Measurements from ENCODE around the gene DSCAML1. TPM values are rescaled to one million over a fixed set of nuclear protein-coding genes. Genes with fewer than 3 reads are reported as not detected.

DSCAML1 gene
- total RNA-seq, 1 donor from 2014 or later = not detected

DNA sequence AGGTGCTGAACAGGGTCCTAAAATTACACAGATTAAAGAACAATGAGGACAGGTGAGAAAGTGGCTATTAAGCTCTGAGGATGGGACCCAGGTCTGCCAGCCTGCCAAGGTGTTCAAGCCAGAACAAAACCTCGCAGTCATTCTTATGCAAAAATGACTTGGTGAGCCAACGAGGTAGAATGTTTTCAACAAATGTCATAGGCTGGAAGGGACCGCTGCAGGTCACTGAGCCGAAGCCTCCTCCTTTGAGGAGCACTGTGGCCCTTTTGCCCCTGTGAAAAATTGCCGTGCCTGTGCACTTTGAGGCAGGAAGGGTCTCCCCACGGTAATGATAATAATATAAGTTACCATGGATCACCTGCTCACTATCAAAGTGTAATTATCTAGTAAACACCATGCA is 216.2 kb downstream of the DSCAML1 start:
- no peak for DNase-seq (ENCODE audit: low spot score in 2 of 2)
- H3K36me3 ChIP-seq = no peaks in the 10 kb centered on the region
- H3K9me3 ChIP-seq = no peaks in the 10 kb centered on the region
- H3K4me1 ChIP-seq = no peaks in the 10 kb centered on the region
- no peak overlapping the region for H3K4me3 ChIP-seq
- H3K27me3 ChIP-seq = no peaks in the 10 kb centered on the region
- H3K27ac ChIP-seq = no peak overlapping the region
- intact Hi-C loops (cut with DNase I) = no loop called here
- TF ChIP-seq CTCF (IDR thresholded peaks at IDR 0.05) = no peak

DNA sequence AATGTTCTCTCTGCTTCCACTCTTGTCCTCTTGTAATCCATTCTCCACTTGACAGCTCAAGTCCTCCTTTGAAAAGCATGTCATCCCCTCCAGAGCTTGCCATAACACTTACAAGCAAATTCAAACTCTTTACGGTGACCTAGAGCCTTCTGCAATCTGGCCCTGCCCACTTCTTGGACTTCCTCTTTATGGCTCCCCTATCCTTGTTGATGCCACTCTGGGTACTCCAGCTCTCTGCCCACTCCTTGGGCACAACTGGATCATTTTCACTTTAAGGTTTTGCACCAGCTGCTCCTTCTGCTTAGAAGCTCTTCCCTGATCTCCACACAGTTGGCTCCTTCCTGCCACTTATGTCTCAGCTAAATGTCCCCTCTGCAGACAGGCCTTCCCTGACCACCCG is 217.9 kb downstream of the DSCAML1 start:
- H3K27ac ChIP-seq = no peak overlapping the region
- H3K9me3 ChIP-seq = no peaks in the 10 kb centered on the region
- no peak for TF ChIP-seq CTCF (IDR thresholded peaks at IDR 0.05)
- H3K4me3 ChIP-seq = no peak overlapping the region
- H3K4me1 ChIP-seq = no peaks in the 10 kb centered on the region
- DNase-seq (ENCODE audit: low spot score in 2 of 2) = no peak
- intact Hi-C loops (cut with DNase I) = no loop called here
- no peaks in the 10 kb centered on the region for H3K27me3 ChIP-seq
- no peaks in the 10 kb centered on the region for H3K36me3 ChIP-seq

- no peak overlapping the region for H3K27ac ChIP-seq
- intact Hi-C loops (cut with DNase I) = no loop called here
- no peak for DNase-seq (ENCODE audit: low spot score in 2 of 2)
- H3K36me3 ChIP-seq = no peaks in the 10 kb centered on the region
- no peak for TF ChIP-seq CTCF (IDR thresholded peaks at IDR 0.05)
- H3K9me3 ChIP-seq = no peaks in the 10 kb centered on the region
- H3K4me1 ChIP-seq = no peaks in the 10 kb centered on the region
- H3K4me3 ChIP-seq = no peak overlapping the region
- H3K27me3 ChIP-seq = no peaks in the 10 kb centered on the region
Measured at GRCh38 chr11:117575856-117576255, 221.2 kb downstream of the DSCAML1 start.

DNA sequence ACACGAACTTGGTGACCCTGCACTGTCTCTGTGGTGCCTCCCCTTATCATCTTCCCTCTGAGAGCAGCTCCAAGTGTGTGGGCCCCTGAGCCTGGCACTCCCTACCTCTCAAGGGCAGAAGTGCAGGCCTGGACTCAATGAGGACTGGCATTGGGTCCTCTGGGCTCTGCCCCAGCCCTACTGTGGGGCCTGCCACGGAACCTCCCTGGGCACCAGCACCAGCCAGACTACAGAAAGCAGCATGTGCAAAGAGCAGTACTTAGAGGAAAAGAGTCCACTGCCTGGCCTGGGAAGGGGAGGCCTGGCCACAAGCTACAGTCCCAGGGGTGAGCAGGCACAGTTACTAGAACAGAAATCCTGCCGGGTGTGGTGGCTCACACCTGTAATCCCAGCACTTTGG is 222.5 kb downstream of the DSCAML1 start:
- intact Hi-C loops (cut with DNase I) = no loop called here
- Histone ChIP-seq H3K36me3 (no peaks in the 10 kb centered on the region), H3K4me3 (no peak overlapping the region), H3K4me1 (no peaks in the 10 kb centered on the region), H3K27ac (no peak overlapping the region), H3K9me3 (no peaks in the 10 kb centered on the region), H3K27me3 (no peaks in the 10 kb centered on the region)
- no peak for TF ChIP-seq CTCF (IDR thresholded peaks at IDR 0.05)
- DNase-seq (ENCODE audit: low spot score in 2 of 2) = no peak

DNA sequence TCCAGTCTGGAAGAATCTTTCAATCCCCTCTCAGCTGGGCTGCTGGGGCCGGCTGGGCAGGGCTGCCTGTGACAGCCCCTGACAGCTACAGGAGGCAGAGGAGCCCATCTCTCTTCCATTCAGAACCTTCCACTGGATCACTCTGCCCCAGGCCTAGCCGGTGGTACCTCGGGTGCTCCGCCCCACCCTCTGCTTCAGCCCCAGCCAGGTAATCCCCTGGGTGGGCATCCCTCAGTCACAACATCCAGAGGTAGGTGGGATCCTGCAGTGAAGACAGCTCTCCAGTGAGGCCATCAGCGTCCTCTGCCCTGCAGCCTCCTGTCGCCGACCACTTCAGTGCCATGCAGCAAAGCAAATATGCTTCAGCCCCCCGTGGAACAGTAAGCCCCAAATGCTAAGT is 223.7 kb downstream of the DSCAML1 start:
- no peak for DNase-seq (ENCODE audit: low spot score in 2 of 2)
- no peak overlapping the region for H3K27ac ChIP-seq
- no peaks in the 10 kb centered on the region for H3K27me3 ChIP-seq
- no peak for TF ChIP-seq CTCF (IDR thresholded peaks at IDR 0.05)
- H3K4me3 ChIP-seq = no peak overlapping the region
- H3K9me3 ChIP-seq = no peaks in the 10 kb centered on the region
- intact Hi-C loops (cut with DNase I) = no loop called here
- H3K36me3 ChIP-seq = no peaks in the 10 kb centered on the region
- no peaks in the 10 kb centered on the region for H3K4me1 ChIP-seq

GRCh38 chr11:117572671-117573070 is 224.3 kb downstream of the DSCAML1 start:
- Histone ChIP-seq H3K4me1 (no peaks in the 10 kb centered on the region), H3K27me3 (no peaks in the 10 kb centered on the region), H3K36me3 (no peaks in the 10 kb centered on the region), H3K27ac (no peak overlapping the region), H3K9me3 (no peaks in the 10 kb centered on the region), H3K4me3 (no peak overlapping the region)
- intact Hi-C loops (cut with DNase I) = no loop called here
- DNase-seq (ENCODE audit: low spot score in 2 of 2) = no peak
- no peak for TF ChIP-seq CTCF (IDR thresholded peaks at IDR 0.05)

Measured in ascending aorta (tissue), 2 donors.